Activated T-helper 1 cell treated with anti-CD3 and anti-CD28 coated beads, Interleukin-12 subunit alpha, Interleukin-12 subunit beta, Interleukin-2, Interleukin-4 antibody, amounts not matched to agents 30 ng/mL and 10 ng/mL and 1 ng/mL, durations not matched to agents 14 hours and 24 hours and 36 hours (primary cell): ENCODE measurements around the gene SBNO2. TPM values are rescaled to one million over a fixed set of nuclear protein-coding genes. Genes with fewer than 3 reads are reported as not detected.
A peak's percentile ranks its signal among the peaks of the same experiment; 100 is the strongest.

Source experiments
- DNase-seq: peaks from one replicate; pipeline ENCODE4 v3.0.0; 2021; ENCODE audit warnings: low spot score
- H3K27ac Mint-ChIP-seq: one replicate; pipeline ENCODE4 v1.8.0; 2021; ENCODE audit warnings: mild to moderate bottlenecking, mixed read lengths
- H3K27me3 Mint-ChIP-seq: one replicate; pipeline ENCODE4 v1.8.0; 2022; ENCODE audit warnings: mild to moderate bottlenecking, moderate library complexity, mixed read lengths; ENCODE audit not compliant: insufficient read depth
- H3K36me3 Mint-ChIP-seq: one replicate; pipeline ENCODE4 v1.8.0; 2021; ENCODE audit warnings: low read depth, mixed read lengths
- H3K4me1 Mint-ChIP-seq: one replicate; pipeline ENCODE4 v1.8.0; 2021; ENCODE audit warnings: low read depth, mixed read lengths
- H3K4me3 Mint-ChIP-seq: one replicate; pipeline ENCODE4 v1.8.0; 2021; ENCODE audit warnings: mild to moderate bottlenecking, moderate library complexity, mixed read lengths
- H3K9me3 Mint-ChIP-seq: one replicate; pipeline ENCODE4 v1.8.0; 2021; ENCODE audit warnings: mixed read lengths
- intact Hi-C: fragments of 100-400 bp; cut with micrococcal nuclease; formaldehyde crosslinking; loops from one replicate; pipeline ENCODE4 v1.15.1; 2024
- total RNA-seq: library from RNA; stranded (reverse); gene quantifications from 2 replicates; pipeline ENCODE4 v1.2.3, GENCODE V29; 2022

Gene SBNO2, protein sequence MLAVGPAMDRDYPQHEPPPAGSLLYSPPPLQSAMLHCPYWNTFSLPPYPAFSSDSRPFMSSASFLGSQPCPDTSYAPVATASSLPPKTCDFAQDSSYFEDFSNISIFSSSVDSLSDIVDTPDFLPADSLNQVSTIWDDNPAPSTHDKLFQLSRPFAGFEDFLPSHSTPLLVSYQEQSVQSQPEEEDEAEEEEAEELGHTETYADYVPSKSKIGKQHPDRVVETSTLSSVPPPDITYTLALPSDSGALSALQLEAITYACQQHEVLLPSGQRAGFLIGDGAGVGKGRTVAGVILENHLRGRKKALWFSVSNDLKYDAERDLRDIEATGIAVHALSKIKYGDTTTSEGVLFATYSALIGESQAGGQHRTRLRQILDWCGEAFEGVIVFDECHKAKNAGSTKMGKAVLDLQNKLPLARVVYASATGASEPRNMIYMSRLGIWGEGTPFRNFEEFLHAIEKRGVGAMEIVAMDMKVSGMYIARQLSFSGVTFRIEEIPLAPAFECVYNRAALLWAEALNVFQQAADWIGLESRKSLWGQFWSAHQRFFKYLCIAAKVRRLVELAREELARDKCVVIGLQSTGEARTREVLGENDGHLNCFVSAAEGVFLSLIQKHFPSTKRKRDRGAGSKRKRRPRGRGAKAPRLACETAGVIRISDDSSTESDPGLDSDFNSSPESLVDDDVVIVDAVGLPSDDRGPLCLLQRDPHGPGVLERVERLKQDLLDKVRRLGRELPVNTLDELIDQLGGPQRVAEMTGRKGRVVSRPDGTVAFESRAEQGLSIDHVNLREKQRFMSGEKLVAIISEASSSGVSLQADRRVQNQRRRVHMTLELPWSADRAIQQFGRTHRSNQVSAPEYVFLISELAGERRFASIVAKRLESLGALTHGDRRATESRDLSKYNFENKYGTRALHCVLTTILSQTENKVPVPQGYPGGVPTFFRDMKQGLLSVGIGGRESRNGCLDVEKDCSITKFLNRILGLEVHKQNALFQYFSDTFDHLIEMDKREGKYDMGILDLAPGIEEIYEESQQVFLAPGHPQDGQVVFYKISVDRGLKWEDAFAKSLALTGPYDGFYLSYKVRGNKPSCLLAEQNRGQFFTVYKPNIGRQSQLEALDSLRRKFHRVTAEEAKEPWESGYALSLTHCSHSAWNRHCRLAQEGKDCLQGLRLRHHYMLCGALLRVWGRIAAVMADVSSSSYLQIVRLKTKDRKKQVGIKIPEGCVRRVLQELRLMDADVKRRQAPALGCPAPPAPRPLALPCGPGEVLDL (N-terminal part only)
- 95.5 and 96.9 TPM in 2 replicates for total RNA-seq

GRCh38 chr19:1173845-1174809 lies at the start of gene SBNO2:
SBNO2 (minus strand) TSS chr19:1174268; CDS start chr19:1154276, 19,992 bp downstream.
- peak; percentile 88 for DNase-seq
- intact Hi-C loops: loop anchor here (1.0 kb wide), 3 partner anchors 15 to 42 kb away; partner anchors contain the start of gene STK11
- Mint-ChIP-seq H3K4me3 (peak within 1 kb of the TSS; percentile 89), H3K36me3 (peaks cover 12% of the 10 kb centered on the region), H3K27ac (peak within 1 kb of the TSS; percentile 88), H3K27me3 (no peaks in the 10 kb centered on the region), H3K9me3 (no peaks in the 10 kb centered on the region), H3K4me1 (peaks cover 25% of the 10 kb centered on the region)

GRCh38 chr19:1223018-1223855 lies 49.2 kb upstream of the SBNO2 start:
- Mint-ChIP-seq H3K9me3 (no peaks in the 10 kb centered on the region), H3K36me3 (no peaks in the 10 kb centered on the region), H3K4me1 (no peaks in the 10 kb centered on the region), H3K4me3 (no peak overlapping the region), H3K27ac (no peak overlapping the region), H3K27me3 (no peaks in the 10 kb centered on the region)
- intact Hi-C loops: no loop called here
- DNase-seq: no peak

GRCh38 chr19:1222394-1222793 lies 48.3 kb upstream of the SBNO2 start:
- no peak for DNase-seq
- Mint-ChIP-seq H3K27ac (no peak overlapping the region), H3K27me3 (no peaks in the 10 kb centered on the region)

GRCh38 chr19:1221904-1222255 lies 47.8 kb upstream of the SBNO2 start:
- DNase-seq: no peak
- H3K9me3 Mint-ChIP-seq: no peaks in the 10 kb centered on the region
- H3K27ac Mint-ChIP-seq: no peak overlapping the region
- intact Hi-C loops: no loop called here
- no peak overlapping the region for H3K4me3 Mint-ChIP-seq
- H3K36me3 Mint-ChIP-seq: no peaks in the 10 kb centered on the region
- no peaks in the 10 kb centered on the region for H3K27me3 Mint-ChIP-seq
- no peaks in the 10 kb centered on the region for H3K4me1 Mint-ChIP-seq

More at GRCh38 chr19:1222394-1222793, 48.3 kb upstream of the SBNO2 start:
- Mint-ChIP-seq H3K9me3 (no peaks in the 10 kb centered on the region), H3K36me3 (no peaks in the 10 kb centered on the region), H3K4me3 (no peak overlapping the region), H3K4me1 (no peaks in the 10 kb centered on the region)
- intact Hi-C loops: no loop called here

DNA sequence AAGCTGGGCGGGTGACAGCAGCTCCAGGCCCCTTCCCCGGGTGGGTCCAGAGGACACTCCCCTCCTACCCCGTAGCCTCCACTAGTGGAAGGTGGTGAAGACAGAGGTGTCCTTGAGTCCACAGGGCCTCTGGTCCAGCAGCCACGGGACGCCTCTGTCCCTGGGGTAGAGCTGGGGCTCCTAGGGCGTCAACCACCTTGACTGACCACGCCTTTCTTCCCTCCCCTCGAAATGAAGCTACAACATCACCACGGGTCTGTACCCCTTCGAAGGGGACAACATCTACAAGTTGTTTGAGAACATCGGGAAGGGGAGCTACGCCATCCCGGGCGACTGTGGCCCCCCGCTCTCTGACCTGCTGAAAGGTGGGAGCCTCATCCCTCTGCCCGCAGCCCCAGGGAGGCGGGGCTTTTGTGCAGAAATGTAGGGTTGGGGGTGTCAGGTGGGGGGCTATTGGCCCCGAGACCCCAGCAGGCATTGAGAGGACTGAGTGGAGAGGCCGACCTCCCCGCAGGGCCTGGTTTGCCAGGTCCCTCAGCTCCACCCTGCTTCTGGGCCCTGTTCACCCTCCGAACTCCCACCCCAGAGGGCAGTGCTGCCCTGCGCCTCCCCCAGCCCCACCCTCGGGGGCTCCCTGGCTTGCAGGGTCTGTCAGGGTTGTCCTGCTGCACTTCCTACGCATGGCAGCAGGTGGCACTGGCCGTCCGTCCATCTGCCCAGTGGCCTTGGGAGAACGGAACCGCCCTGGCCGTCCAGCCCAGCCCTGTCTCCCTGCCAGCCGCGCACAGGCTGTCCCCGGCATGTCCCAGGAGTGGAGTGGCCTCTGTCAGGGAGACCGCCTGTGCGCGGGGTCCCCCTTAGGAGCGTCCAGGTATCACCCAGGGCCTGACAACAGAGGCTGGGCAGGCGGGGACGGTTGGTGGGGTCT lies 47.2 kb upstream of the SBNO2 start:
- no peak for DNase-seq
- Mint-ChIP-seq H3K4me1 (no peaks in the 10 kb centered on the region), H3K4me3 (no peak overlapping the region), H3K27ac (no peak overlapping the region), H3K9me3 (no peaks in the 10 kb centered on the region), H3K27me3 (no peaks in the 10 kb centered on the region), H3K36me3 (no peaks in the 10 kb centered on the region)
- intact Hi-C loops: no loop called here

DNA sequence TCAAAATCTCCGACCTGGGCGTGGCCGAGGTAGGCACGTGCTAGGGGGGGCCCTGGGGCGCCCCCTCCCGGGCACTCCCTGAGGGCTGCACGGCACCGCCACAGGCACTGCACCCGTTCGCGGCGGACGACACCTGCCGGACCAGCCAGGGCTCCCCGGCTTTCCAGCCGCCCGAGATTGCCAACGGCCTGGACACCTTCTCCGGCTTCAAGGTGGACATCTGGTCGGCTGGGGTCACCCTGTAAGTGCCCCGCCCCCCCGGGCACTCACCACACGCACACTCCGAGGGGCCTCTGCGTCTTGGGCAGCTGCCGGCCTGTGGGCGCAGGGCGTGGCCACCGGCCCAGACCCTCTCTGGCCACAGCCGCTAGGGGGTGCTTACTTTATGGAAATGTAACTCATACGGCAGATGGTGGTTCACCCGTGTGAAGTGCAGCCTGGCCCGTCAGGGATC lies 46.4 kb upstream of the SBNO2 start:
- H3K4me1 Mint-ChIP-seq: no peaks in the 10 kb centered on the region
- no peak for DNase-seq
- H3K36me3 Mint-ChIP-seq: no peaks in the 10 kb centered on the region
- no peaks in the 10 kb centered on the region for H3K27me3 Mint-ChIP-seq
- H3K9me3 Mint-ChIP-seq: no peaks in the 10 kb centered on the region
- no peak overlapping the region for H3K27ac Mint-ChIP-seq
- H3K4me3 Mint-ChIP-seq: no peak overlapping the region
- intact Hi-C loops: no loop called here

DNA sequence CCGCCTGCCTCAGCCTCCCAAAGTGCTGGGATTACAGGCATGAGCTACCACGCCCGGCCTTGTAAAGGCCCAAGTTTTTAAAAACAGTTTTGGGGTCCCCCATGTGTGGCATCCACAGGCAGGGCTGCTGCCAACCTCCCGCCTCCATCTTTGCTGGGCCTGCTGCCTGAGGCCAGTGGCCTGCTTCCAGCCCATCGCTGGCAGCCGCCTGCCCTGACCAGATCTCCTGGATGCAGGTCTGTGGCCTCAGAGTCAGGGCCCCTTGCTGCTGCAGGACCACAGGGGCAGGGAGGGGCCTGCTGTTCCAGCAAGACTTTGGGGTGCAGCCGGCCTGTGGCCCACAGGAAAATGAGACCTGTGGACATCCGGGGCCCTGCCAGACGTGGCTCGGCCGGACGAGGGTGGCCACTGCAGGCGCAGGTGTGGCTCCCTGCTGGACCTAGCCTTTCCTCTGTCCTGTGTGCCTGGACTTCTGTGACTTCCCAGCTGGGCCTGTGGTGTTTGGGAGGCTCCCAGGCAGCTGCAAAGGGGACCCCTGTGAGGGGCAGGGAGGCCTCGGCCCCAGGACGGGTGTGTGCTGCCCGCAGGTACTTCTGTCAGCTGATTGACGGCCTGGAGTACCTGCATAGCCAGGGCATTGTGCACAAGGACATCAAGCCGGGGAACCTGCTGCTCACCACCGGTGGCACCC lies 45.9 kb upstream of the SBNO2 start:
- H3K4me1 Mint-ChIP-seq: no peaks in the 10 kb centered on the region

GRCh38 chr19:1218751-1219567 lies 44.9 kb upstream of the SBNO2 start:
- no peak overlapping the region for H3K4me3 Mint-ChIP-seq
- H3K27ac Mint-ChIP-seq: no peak overlapping the region
- no peaks in the 10 kb centered on the region for H3K9me3 Mint-ChIP-seq
- H3K27me3 Mint-ChIP-seq: no peaks in the 10 kb centered on the region
- intact Hi-C loops: no loop called here
- H3K4me1 Mint-ChIP-seq: peaks cover 4% of the 10 kb centered on the region
- H3K36me3 Mint-ChIP-seq: peaks cover 2% of the 10 kb centered on the region
- DNase-seq: no peak

More for the DNA sequence above, 45.9 kb upstream of the SBNO2 start:
- Mint-ChIP-seq H3K4me3 (no peak overlapping the region), H3K36me3 (no peaks in the 10 kb centered on the region), H3K27me3 (no peaks in the 10 kb centered on the region), H3K9me3 (no peaks in the 10 kb centered on the region), H3K27ac (no peak overlapping the region)
- DNase-seq: no peak
- intact Hi-C loops: no loop called here

DNA sequence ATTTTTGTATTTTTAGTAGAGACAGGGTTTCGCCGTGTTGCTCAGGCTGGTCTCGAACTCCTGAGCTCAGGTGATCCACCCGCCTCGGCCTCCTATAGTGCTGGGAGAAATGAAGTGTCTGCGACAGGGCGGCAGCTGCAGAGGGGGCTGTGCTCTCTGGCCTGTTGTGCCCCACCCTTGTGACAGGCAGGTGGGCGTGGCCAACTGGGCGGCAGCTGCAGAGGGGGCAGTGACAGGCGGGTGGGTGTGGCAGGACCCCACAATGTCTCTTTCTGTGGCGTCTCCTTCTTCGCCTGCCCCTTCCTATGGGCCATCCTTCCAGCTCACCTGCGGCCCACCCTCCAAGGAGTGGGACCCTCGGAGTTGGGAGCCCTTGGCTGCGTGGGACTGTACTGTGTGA lies 43.3 kb upstream of the SBNO2 start:
- no peak for DNase-seq

More for the DNA sequence above, 43.3 kb upstream of the SBNO2 start:
- Mint-ChIP-seq H3K27me3 (no peaks in the 10 kb centered on the region), H3K27ac (no peak overlapping the region), H3K4me1 (peaks cover 14% of the 10 kb centered on the region), H3K9me3 (no peaks in the 10 kb centered on the region), H3K4me3 (no peak overlapping the region), H3K36me3 (peaks cover 9% of the 10 kb centered on the region)
- intact Hi-C loops: no loop called here
